ENCODE data around the gene KCNIP3.

Gene KCNIP3

DNA sequence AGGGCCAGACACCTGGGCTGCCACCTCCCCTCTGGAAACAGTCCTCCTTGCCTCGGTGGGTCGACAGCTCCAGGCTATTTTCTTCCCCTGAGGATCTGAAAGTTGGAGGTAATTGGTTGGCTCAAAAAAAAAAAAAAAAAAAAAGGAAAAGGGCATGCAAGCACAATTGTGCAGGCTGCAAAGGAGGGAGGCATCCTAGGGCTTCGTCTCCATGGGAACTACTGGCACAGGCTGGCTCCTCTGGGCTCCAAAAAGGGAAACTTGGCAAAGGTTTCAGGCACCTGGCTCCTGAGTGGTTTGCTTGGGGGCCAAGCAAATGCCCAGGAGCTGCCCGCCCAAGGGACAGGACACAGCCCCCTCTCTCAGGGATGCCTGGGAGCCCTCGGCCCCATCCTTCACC lies 1.1 kb upstream of the KCNIP3 start:
- DNase-seq (ENCODE audit: low read depth in 2 of 2), result no peak

- no peak for DNase-seq (ENCODE audit: low read depth in 2 of 2)
These were observed 670 bp downstream of the KCNIP3 start for GRCh38 chr2:95297639-95298395.

DNA sequence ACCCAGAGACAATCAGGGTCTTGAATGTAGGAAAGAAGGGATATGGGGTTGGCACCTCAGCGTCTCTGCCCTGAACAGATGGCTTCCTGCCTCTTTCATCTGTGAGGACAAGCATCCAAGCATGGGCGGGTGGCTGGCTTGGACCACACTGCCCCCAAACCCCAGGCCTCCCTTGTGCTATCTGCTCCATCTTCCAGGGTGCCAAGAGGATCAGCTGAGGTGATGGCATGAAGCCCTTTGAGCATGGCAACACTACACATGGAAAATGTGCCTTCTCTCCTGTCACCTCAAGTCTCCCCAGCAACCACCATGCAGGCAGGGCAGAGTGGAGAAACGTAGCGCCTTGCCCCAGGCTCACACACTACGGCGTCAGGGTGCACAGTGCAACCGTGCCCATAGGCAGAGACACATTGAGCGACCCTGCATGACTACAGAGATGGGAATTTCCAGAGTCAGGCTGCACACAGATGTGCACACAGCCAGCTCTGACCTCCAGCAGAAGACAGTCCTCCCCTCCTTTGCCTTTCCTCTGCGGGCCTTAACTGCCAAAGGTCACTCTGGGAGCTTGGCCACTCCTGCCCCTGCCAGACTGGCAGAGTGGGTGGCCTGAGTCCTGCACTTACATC lies 1.5 kb downstream of the KCNIP3 start:
- no peak for DNase-seq (ENCODE audit: low read depth in 2 of 2)

- DNase-seq (ENCODE audit: low read depth in 2 of 2), result no peak
These were observed 2.8 kb downstream of the KCNIP3 start for GRCh38 chr2:95299961-95300360.

- no peak for DNase-seq (ENCODE audit: low read depth in 2 of 2)
These were observed 3.3 kb downstream of the KCNIP3 start for GRCh38 chr2:95300450-95300849.

DNA sequence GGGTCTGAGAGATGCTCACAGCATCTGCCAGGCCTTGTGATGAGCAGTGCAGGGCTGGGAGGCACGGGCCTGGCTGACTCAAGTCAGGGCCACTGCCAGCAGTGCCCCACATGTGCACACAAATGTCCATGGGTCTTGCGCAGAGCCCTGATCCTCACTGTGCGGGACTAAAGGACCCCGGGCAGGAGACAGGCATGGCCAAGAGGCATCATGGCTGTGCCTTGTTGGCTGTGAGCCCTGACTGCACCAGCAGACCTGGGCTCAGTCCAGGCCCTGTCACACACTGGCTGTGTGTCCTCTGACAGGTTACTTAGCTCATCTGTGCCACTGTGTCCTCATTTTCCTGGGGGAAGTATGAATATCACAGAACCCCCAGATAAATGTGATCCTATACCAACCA lies 4.0 kb downstream of the KCNIP3 start:
- DNase-seq (ENCODE audit: low read depth in 2 of 2), result no peak

DNA sequence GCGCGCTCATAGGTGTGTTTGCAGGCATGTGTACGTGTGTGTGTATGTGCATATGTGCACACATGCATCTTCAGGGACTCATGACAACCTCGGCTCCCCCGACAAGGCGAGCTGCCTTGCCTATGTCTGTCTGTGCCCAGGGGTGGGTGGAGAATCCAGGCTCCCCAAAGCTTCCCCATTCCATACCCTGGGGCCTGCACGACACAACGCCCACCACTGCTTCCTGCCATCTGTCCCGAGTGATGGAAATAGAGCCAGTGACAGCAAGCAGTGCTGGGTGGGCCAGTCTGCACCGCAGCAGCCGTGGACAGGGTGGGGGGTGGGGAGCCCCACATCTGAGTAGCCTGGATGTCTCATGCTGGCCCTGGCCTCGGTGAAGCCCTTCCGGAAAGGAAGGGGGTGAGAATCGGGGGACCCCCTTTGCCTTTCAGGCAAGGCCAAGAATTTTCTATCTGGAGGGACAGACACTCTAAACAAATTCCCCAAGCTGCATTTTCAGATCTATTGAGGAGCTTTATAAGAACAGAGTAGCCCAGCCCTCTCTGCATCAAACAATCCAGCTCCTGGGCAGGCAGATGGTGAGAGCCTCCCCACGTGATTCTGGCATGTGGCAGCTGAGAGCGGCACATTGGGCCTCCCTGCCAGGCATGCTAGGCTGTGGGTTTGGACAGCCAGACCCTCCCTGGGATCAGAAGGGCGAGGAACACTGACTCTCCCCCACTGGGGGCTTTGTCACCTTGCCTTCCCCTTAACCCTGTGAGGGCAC lies 4.9 kb downstream of the KCNIP3 start:
- DNase-seq (ENCODE audit: low read depth in 2 of 2), result no peak

DNA sequence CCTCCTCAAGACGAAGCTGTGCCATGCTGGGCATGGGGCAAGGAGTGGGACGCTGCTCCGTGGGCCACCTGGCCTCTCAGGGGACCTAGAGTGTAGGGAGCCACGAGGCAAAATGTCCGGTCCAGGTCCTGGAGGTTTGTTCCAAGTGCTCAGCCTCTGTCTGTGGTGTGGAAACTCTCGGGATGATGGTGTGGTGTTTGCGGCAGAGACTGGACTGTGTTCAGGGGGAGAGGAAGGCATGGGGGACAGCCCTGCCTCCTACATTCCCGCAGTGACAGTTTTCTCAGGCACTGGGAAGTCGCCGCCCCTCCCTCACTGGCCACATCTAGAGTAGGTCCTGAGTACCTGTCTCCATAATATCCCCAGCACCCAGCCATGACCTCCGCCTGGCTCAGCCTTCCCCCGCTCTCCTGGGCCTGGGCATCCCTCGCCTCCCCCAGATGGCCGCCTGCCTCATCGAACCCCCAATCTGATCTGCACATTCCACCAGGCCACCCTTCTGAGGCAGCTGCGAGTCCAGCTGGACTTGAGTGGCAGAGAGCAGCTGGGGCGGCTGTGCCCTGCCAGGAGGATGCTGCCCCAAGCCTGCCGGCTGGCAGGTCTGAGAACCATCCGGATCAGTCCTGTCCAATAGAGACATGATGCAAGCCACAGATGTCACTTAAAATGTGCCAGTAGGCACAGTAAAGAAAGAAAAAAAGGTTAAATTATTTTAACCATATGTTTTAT lies 6.2 kb downstream of the KCNIP3 start:
- no peak for DNase-seq (ENCODE audit: low read depth in 2 of 2)

DNA sequence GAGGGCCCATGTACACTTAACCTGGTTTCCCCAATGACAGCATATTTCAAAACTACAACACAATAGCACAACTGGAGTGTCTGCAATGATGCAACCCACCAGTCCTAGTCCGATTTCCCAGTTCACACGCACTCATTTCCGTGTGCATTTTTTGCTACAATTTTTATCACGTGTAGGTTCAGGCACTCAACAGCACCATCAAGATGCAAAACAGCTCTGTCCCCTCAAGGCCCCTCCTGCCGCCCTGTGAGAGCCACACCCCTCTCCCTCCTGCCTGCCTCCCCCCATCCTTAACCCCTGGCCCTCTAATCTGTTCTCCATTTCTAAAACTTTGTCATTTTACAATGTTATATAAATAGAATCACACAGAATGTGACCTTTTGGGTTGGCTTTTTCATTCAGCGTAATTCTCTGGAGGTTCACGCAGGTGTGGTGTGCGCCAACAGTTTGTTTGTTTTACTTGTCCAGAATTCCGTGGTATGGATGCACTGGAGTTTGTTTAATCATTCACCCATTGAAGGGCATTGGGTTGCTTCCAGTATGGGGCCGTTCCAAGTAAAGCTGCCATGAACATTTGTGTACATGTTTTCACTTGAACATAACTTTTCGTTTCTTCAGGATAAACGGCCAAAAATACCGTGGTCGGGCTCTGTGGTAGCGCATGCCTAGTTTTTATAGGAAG lies 8.4 kb downstream of the KCNIP3 start:
- no peak for DNase-seq (ENCODE audit: low read depth in 2 of 2)

- no peak for DNase-seq (ENCODE audit: low read depth in 2 of 2)
These were observed 9.3 kb downstream of the KCNIP3 start for GRCh38 chr2:95306336-95306895.

DNA sequence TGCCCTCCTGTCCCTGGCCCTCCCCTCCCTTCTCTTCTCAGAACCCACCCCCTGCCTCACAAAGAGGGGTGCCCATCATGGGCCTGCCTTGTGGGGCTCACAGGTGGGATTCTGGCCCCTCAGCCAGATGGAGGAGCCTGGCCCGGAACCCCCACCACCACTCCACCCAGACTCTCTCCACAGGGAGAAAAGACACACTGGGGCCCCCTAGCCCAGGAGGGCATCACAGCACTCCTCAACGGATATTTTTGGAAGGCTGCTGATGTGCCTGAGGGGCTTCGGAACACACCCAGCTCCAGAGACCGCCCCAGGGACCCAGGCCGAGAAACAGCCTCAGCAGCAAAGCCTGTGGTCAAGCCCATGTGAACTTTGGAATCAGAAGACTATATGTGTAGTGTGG lies 9.9 kb downstream of the KCNIP3 start:
- no peak for DNase-seq (ENCODE audit: low read depth in 2 of 2)

GRCh38 chr2:95307878-95308277 lies 10.7 kb downstream of the KCNIP3 start:
- no peak for DNase-seq (ENCODE audit: low read depth in 2 of 2)

DNA sequence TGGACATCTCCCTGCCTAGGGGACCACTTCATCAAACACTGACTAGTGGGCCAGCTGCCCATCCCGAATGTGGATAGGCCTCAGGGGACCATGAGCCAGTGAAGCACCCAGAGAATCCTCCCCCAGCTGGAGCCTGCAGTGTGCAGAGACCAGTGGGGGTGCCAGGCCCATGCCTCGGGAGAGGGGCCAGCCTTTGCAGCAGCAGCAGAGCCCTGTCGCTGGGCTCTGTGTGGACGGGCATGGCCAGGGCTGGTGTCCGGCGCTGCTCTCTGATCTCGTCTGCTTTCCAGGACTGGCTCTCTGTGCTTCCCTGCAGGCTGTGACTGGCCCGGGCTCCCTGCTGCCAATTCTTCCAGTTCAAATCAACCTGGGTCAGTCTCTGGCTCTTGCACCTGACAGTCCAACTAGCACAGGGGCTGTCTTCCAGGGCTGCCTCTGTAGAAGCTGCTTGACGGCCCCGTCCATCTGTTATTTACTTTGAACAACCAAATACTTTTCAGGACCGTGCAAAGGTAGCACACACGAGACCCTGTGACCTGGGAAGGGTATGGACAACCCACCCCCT lies 11.4 kb downstream of the KCNIP3 start:
- no peak for DNase-seq (ENCODE audit: low read depth in 2 of 2)

- DNase-seq (ENCODE audit: low read depth in 2 of 2), result no peak
These were observed 12.5 kb downstream of the KCNIP3 start for GRCh38 chr2:95309599-95309998.

DNA sequence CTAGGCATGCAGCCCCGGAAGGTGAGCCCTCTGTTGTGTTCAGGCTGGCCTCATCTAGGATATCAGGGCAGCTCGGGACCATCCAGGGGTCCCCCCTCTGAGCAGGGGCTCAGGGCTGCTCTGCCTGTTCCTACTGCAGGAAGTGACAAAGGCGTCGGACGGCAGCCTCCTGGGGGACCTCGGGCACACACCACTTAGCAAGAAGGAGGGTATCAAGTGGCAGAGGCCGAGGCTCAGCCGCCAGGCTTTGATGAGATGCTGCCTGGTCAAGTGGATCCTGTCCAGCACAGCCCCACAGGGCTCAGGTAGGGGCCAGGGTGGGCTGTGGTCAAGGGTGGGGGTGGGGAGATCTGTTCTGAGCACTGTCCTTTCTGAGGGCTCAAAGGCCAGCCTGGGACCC lies 13.1 kb downstream of the KCNIP3 start:
- DNase-seq (ENCODE audit: low read depth in 2 of 2), result no peak

DNA sequence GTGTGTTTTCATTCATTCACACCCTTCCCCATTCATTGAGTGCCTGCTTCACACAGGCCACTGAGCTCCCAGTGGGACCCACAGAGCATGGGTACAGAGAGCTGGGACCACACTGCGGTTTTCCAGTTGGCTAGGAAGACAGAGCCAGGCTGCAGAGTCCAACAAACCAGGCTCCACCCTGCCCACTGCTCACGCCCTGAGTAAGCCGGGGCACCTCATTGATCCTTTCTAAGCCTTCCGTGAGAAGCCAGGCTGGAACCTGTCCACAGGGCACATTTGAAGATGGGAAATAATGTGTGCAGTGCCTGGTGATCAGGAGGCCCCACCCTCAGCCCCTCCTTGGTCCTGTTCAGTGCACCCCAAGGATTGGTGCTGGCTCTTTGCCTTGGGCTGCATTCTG lies 13.5 kb downstream of the KCNIP3 start:
- no peak for DNase-seq (ENCODE audit: low read depth in 2 of 2)

DNA sequence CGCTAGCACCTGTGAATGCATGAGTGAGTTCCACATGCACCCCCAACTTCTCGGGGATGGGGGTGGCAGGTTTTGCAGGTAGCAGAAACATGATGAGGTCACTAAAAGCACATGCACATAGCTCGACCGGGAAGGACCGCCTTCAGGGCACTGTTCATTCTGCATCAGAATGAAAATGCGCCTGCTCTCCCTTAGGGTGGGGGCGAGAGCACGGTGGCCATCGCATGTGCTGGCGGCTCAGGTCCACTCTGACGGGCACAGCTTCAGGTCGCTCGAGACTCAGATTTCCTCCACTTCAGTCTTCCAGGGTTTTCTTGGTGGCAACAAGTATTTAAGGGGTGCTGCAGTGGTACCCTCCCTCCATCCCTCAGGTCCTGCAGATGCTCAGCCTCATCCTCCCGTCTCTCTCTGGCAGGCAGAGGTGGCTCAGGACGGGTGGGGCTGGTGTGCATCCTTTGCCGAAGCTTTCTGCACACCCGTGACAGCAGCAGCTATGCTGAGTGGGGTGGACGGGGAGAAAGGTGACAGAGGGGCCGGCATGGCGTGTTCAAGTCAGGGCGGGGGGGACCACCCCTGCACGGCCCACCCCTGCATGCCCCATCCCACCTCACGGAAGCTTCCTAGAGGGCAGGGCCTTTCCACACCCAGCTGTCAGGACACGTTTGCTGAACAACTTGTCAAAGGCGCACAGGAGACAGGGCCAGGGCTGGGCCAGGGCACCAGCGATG lies 14.8 kb downstream of the KCNIP3 start:
- no peak for DNase-seq (ENCODE audit: low read depth in 2 of 2)

GRCh38 chr2:95312543-95313201 lies 15.5 kb downstream of the KCNIP3 start:
- DNase-seq (ENCODE audit: low read depth in 2 of 2), result no peak

DNA sequence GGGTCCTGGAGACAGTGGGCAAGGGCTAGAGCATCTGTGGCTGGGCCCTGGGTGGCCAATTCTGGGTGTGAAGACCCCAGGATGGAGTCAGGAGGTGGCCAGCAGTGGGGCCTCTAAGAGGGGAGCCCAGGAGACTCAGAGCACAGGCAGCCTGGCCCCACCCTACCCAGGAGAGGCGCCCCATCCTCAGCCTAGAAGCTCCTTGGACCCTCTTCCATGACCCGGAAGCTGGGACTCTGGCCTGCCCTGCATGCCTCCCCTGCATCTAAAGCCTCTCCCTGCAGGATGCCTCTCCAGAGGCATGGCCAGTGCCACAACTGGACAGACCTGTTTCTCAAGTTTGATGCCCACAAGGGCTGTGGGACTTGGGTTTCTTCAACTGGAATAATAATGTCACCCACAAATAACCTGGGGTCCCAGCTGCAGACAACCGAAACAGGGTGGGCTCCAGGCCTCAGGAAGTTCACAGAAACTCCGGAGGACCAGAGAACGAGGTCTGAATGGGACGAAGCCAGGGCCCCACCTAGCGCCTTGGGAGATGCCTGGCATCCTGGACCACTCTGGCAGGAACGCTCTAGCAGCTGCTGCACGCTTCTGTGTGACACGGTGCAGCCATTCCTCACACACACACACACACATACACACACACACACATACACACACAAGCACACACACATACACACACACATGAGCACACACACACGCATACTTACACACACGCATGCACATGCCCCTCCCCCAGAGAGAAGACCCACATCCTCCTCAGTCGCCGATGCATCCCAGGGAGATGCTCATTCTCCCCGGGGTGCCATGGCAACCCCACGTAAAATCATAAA lies 16.4 kb downstream of the KCNIP3 start:
- no peak for DNase-seq (ENCODE audit: low read depth in 2 of 2)

All from activated CD8-positive, alpha-beta memory T cell treated with anti-CD3 and anti-CD28 coated beads for 4 hours (primary cell).